Brain microvascular endothelial cell (primary cell): Measurements from ENCODE around the gene ZNFX1.

Experiments
- DNase-seq: peaks from one replicate; pipeline ENCODE4 v3.0.0-alpha.2; 2020
- H3K27ac ChIP-seq: fragments of 250-450 bp; sonication (Bioruptor Pico); 2 replicates; pipeline ENCODE4 v1.5.1; 2020; ENCODE audit warnings: mild to moderate bottlenecking, moderate library complexity
- H3K27me3 ChIP-seq: fragments of 250-450 bp; sonication (Bioruptor Pico); replicated peaks from 2 replicates; pipeline ENCODE4 v1.5.1; 2020; ENCODE audit warnings: mild to moderate bottlenecking
- H3K36me3 ChIP-seq: fragments of 250-450 bp; sonication (Bioruptor Pico); replicated peaks from 2 replicates; pipeline ENCODE4 v1.5.1; 2020; ENCODE audit warnings: mild to moderate bottlenecking
- H3K4me3 ChIP-seq: 2 replicates; pipeline ENCODE4 v1.5.1; 2011; ENCODE audit warnings: low read depth, mild to moderate bottlenecking, control low read depth, low read length, moderate library complexity
- CTCF ChIP-seq: IDR thresholded peaks from 2 replicates; pipeline ENCODE4 v1.5.1; 2011; ENCODE audit warnings: low read depth, mild to moderate bottlenecking, moderate library complexity, low read length, control low read depth, inconsistent platforms; ENCODE audit errors: missing control alignments
- in situ Hi-C: cut with HindIII; loops from 2 replicates; pipeline ENCODE4 v1.10.0; 2017; ENCODE audit warnings: low sequenced_read_pairs, low pct_ligation_motif_present

The ZNFX1 gene

GRCh38 chr20:49288784-49289696 lies 11.2 kb upstream of the ZNFX1 start:
- no peak for TF ChIP-seq CTCF
- Histone ChIP-seq H3K4me3 (no peak overlapping the region), H3K27ac (no peak overlapping the region), H3K36me3 (peaks cover 70% of the 10 kb centered on the region), H3K27me3 (no peaks in the 10 kb centered on the region)
- in situ Hi-C loops = no loop called here
- no peak for DNase-seq

DNA sequence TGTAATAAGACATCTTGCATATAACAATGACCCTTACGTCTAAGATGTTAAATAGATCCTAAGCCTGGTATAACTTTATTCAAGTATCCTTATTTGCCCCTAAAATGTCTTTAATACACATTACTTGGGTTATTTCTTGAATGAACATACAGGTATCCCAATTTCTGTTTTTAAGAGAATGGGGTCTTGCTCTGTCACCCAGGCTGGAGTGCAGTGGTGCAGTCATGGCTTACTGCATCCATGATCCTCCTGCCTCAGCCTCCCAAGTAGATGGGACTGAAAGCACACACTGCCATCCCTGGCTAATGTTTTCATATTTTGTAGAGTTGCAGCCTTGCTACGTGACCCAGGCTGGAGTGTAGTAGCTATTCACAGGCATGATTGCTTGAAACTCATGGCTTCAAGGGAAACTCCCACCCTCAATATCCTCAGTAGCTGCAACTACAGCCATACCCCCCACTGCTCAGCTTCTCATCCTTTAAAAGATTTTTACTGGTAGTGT lies 10.4 kb upstream of the ZNFX1 start:
- no peak for DNase-seq
- no peak for TF ChIP-seq CTCF

GRCh38 chr20:49287555-49288249 lies 9.8 kb upstream of the ZNFX1 start:
- Histone ChIP-seq H3K27ac (peak overlapping the region; percentile 54), H3K4me3 (no peak overlapping the region), H3K36me3 (peaks cover 83% of the 10 kb centered on the region), H3K27me3 (no peaks in the 10 kb centered on the region)
- no peak for DNase-seq
- no peak for TF ChIP-seq CTCF
- in situ Hi-C loops = no loop called here

More for the DNA sequence above, 10.4 kb upstream of the ZNFX1 start:
- Histone ChIP-seq H3K27me3 (no peaks in the 10 kb centered on the region), H3K4me3 (no peak overlapping the region), H3K27ac (peak overlapping the region; percentile 54), H3K36me3 (peaks cover 77% of the 10 kb centered on the region)
- in situ Hi-C loops = no loop called here

GRCh38 chr20:49286689-49287551 lies 9.1 kb upstream of the ZNFX1 start:
- Histone ChIP-seq H3K27ac (peak overlapping the region; percentile 54), H3K36me3 (peaks cover 91% of the 10 kb centered on the region), H3K27me3 (no peaks in the 10 kb centered on the region), H3K4me3 (no peak overlapping the region)
- TF ChIP-seq CTCF = no peak
- in situ Hi-C loops = no loop called here
- no peak for DNase-seq

GRCh38 chr20:49285813-49286494 lies 8.1 kb upstream of the ZNFX1 start:
- DNase-seq = no peak
- no peaks in the 10 kb centered on the region for H3K27me3 ChIP-seq
- peak overlapping the region; percentile 7 for H3K4me3 ChIP-seq
- in situ Hi-C loops = no loop called here
- no peak for TF ChIP-seq CTCF
- no peak overlapping the region for H3K27ac ChIP-seq
- H3K36me3 ChIP-seq = peaks cover 98% of the 10 kb centered on the region
